Loucy (cell line): ENCODE data around the gene EFHD1.

ENCODE experiments used
- CTCF ChIP-seq: fragments of 200-600 bp; sonication (generic); conservative IDR thresholded peaks from 2 replicates; pipeline ENCODE4 v1.5.1; 2014; ENCODE audit warnings: mild to moderate bottlenecking, antibody characterized with exemption, low read length
- EZH2phosphoT487 ChIP-seq: fragments of 200-600 bp; IDR thresholded peaks from 2 replicates; pipeline ENCODE4 v1.6.1; 2018; ENCODE audit warnings: antibody characterized with exemption, mild to moderate bottlenecking, moderate library complexity, borderline replicate concordance

DNA sequence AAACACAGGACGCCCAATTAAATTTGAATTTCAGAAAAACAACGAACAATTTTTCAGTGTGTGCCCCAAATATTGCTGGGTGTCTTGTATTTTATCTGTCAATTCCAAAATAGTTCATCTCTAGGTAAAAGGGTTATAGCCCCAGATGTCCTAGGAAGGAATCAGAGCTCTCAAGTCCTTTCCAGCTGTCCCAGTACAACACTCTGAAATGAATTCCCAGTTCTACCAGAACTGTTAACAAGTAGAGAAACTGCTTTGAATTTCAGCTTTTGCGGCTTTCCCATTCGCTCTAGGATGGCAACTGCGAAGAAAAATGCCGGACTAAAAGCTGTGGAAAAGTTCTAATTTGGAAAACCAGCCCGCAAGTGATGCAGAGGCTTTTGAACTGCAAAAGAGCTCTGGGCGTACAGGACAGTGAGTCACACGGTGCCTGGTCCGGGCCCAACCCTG, 63.2 kb downstream of the EFHD1 start:
- TF ChIP-seq CTCF: no peak
- no peak for TF ChIP-seq EZH2phosphoT487
